SU-DHL-6 (cell line): ENCODE data around the gene VDR.

ENCODE experiments used
- CTCF ChIP-seq: fragments of 200-600 bp; sonication (generic); IDR thresholded peaks from one replicate; pipeline ENCODE4 v1.5.1; 2017; ENCODE audit warnings: antibody characterized with exemption, mild to moderate bottlenecking, low read length, moderate library complexity; ENCODE audit not compliant: insufficient read depth, poor library complexity, severe bottlenecking
- EZH2phosphoT487 ChIP-seq: fragments of 200-600 bp; sonication (generic), shearing (Covaris generic); conservative IDR thresholded peaks from 2 replicates; pipeline ENCODE4 v1.6.1; 2018; ENCODE audit warnings: mild to moderate bottlenecking, antibody characterized with exemption, low read length, moderate library complexity, mixed read lengths

- TF ChIP-seq CTCF (no peak), EZH2phosphoT487 (no peak)
Observed at GRCh38 chr12:47947341-47947740, 42.5 kb upstream of the VDR start.
